Measurements from ENCODE around the gene ALMS1. TPM values are rescaled to one million over a fixed set of nuclear protein-coding genes. Genes with fewer than 3 reads are reported as not detected.
A peak's percentile ranks its signal among the peaks of the same experiment; 100 is the strongest.

Gene ALMS1
- total and polyA plus RNA-seq, 2 of the 4 experiments (the other 2 are of a cell fraction), result 20.8 to 52.8 TPM

- H3K79me1 ChIP-seq (ENCODE audit: low read depth in 1 of 2, low read length in 2 of 2), result no peaks in the 10 kb centered on the region
- H3K23ac ChIP-seq (ENCODE audit: low read depth, low read length), result no peak overlapping the region
- no peak overlapping the region for H2BK20ac ChIP-seq (ENCODE audit: low read depth, low read length)
- no peak overlapping the region for H3K18ac ChIP-seq (ENCODE audit: low read depth, low read length)
- H3K4me2 ChIP-seq (ENCODE audit: low read depth, low read length), result no peak overlapping the region
- H3K9ac ChIP-seq (ENCODE audit: low read depth, low read length), result no peak overlapping the region
- no peak overlapping the region for H3K4ac ChIP-seq (ENCODE audit: low read depth, low read length)
- peak; percentile 33; the same call in 1 of the 2 replicates for TF ChIP-seq FOS (IDR thresholded peaks at IDR 0.05; ENCODE audit: low read depth, low read length)
- no peak for TF ChIP-seq SMC3 (IDR thresholded peaks at IDR 0.05; ENCODE audit: low read depth, low read length)
- TF ChIP-seq RCOR1 (IDR thresholded peaks at IDR 0.05; ENCODE audit: insufficient replicate concordance, low read length), result no peak
- H3K27me3 ChIP-seq (ENCODE audit: control insufficient read depth, insufficient read depth, low read length), result no peaks in the 10 kb centered on the region
- BruUV-seq (replicated peaks), result no TSS peak
- ChIA-PET CTCF (no interaction called here), POLR2A (ENCODE audit: unreplicated experiment) (no interaction called here)
- dilution Hi-C loops (cut with HindIII; ENCODE audit: low sequenced_read_pairs, unreplicated experiment), result no loop called here
- no peaks in the 10 kb centered on the region for H3K9me1 ChIP-seq (ENCODE audit: insufficient read depth, low read length)
- H3K4me1 ChIP-seq (ENCODE audit: control insufficient read depth, insufficient read depth, low read length), result no peaks in the 10 kb centered on the region
- H2AFZ ChIP-seq (replicated peaks; ENCODE audit: low read length, poor library complexity), result no peak overlapping the region
- no peaks in the 10 kb centered on the region for H4K20me1 ChIP-seq (ENCODE audit: insufficient read depth, low read length)
- no peak overlapping the region for H2AK5ac ChIP-seq (ENCODE audit: low read depth, low read length)
- H4K8ac ChIP-seq (ENCODE audit: low read depth in 2 of 2, low read length in 2 of 2), result no peak overlapping the region
- WGBS, 2 experiments (ENCODE audit: extremely low coverage in 2 of 2, insufficient read length in 1 of 2), result no CpG with 5 or more reads among the region's 2 CpGs
- in situ Hi-C loops (cut with MboI; ENCODE audit: low sequenced_read_pairs), result no loop called here
- no peak overlapping the region for H3K27ac ChIP-seq (ENCODE audit: insufficient read depth, low read length)
- ATAC-seq (ENCODE audit: low read depth), result no peak; the same call in 1 of the 2 replicates
- intact Hi-C loops (cut with micrococcal nuclease), result no loop called here
- H2BK120ac ChIP-seq (ENCODE audit: low read depth, low read length), result no peak overlapping the region
- H4K5ac ChIP-seq (ENCODE audit: low read depth, low read length), result no peak overlapping the region
- no peak overlapping the region for H3K56ac ChIP-seq (ENCODE audit: extremely low read depth, insufficient read depth, low read length)
- H2AK9ac ChIP-seq (replicated peaks; ENCODE audit: low read depth, low read length, poor library complexity), result no peak overlapping the region
- DNase-seq, result peak; percentile 40
- no peak overlapping the region for H3K14ac ChIP-seq (replicated peaks; ENCODE audit: low read depth, low read length)
- no peak overlapping the region for H2BK5ac ChIP-seq (ENCODE audit: low read depth, low read length, poor library complexity, severe bottlenecking)
- no peak overlapping the region for H2BK15ac ChIP-seq (ENCODE audit: low read depth, low read length)
- no peak overlapping the region for H4K91ac ChIP-seq (ENCODE audit: insufficient read depth, low read depth, low read length)
- H3K9me3 ChIP-seq (ENCODE audit: control insufficient read depth, insufficient read depth, low read length), result no peaks in the 10 kb centered on the region; the same call in 1 of the 2 replicates
- H3K4me3 ChIP-seq (ENCODE audit: insufficient read depth, low read depth, low read length), result no peak overlapping the region
- H3K36me3 ChIP-seq (ENCODE audit: control insufficient read depth, insufficient read depth, low read length), result peaks cover 4% of the 10 kb centered on the region
These were observed 108.4 kb downstream of the ALMS1 start for GRCh38 chr2:73494031-73494430.

All from IMR-90 (cell line).